ENCODE data around the gene AMDHD2. TPM values are rescaled to one million over a fixed set of nuclear protein-coding genes. Genes with fewer than 3 reads are reported as not detected.
A peak's percentile ranks its signal among the peaks of the same experiment; 100 is the strongest.

The AMDHD2 gene
- total RNA-seq, 1 experiment from 2014 or later: 67.2 TPM

GRCh38 chr16:2473446-2473926, 46.7 kb upstream of the AMDHD2 start:
- ChIA-PET CTCF (interaction anchor here (1.5 kb wide), 1 partner anchor 11 kb away, joined by 4 read pairs; no protein-coding TSS in a partner anchor), POLR2A (no interaction called here)
- Mint-ChIP-seq H3K27ac (ENCODE audit: unreplicated experiment) (no peak overlapping the region), H3K4me1 (ENCODE audit: low read depth, unreplicated experiment) (peaks cover 11% of the 10 kb centered on the region), H3K4me3 (ENCODE audit: unreplicated experiment) (peak overlapping the region; percentile 62), H3K36me3 (ENCODE audit: insufficient read depth, unreplicated experiment) (peaks cover 6% of the 10 kb centered on the region), H3K27me3 (ENCODE audit: insufficient read depth, unreplicated experiment) (no peaks in the 10 kb centered on the region), H3K9me3 (ENCODE audit: unreplicated experiment) (no peaks in the 10 kb centered on the region)
- peak overlapping the region; percentile 92 for H3K4me3 ChIP-seq (ENCODE audit: low read depth, low read length)
- TF ChIP-seq, protein P1, sequence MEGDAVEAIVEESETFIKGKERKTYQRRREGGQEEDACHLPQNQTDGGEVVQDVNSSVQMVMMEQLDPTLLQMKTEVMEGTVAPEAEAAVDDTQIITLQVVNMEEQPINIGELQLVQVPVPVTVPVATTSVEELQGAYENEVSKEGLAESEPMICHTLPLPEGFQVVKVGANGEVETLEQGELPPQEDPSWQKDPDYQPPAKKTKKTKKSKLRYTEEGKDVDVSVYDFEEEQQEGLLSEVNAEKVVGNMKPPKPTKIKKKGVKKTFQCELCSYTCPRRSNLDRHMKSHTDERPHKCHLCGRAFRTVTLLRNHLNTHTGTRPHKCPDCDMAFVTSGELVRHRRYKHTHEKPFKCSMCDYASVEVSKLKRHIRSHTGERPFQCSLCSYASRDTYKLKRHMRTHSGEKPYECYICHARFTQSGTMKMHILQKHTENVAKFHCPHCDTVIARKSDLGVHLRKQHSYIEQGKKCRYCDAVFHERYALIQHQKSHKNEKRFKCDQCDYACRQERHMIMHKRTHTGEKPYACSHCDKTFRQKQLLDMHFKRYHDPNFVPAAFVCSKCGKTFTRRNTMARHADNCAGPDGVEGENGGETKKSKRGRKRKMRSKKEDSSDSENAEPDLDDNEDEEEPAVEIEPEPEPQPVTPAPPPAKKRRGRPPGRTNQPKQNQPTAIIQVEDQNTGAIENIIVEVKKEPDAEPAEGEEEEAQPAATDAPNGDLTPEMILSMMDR (IDR thresholded peaks at IDR 0.05; ENCODE audit: insufficient read depth in 1 of 2, low read depth in 1 of 2, low read length in 1 of 2, severe bottlenecking in 1 of 2, unreplicated experiment in 1 of 2): no peak
- DNase-seq: peak; percentile 47 to 62
- no TSS peak for BruUV-seq (replicated peaks)
- H3K27me3 ChIP-seq (replicated peaks; ENCODE audit: control insufficient read depth, insufficient read depth, low read length): no peaks in the 10 kb centered on the region
- H3K36me3 ChIP-seq (ENCODE audit: control insufficient read depth, insufficient read depth, low read length): no peaks in the 10 kb centered on the region
- H3K4me1 ChIP-seq: peaks cover 38% of the 10 kb centered on the region
- no peaks in the 10 kb centered on the region for H3K9me3 ChIP-seq
- intact Hi-C loops (cut with micrococcal nuclease; ENCODE audit: unreplicated experiment): no loop called here

GRCh38 chr16:2473999-2474876, 45.9 kb upstream of the AMDHD2 start:
- ChIA-PET CTCF (interaction anchor here (0.5 to 1.7 kb wide), 6 partner anchors 11 to 322 kb away, joined by 3 to 8 read pairs (median 4); no protein-coding TSS in a partner anchor), POLR2A (interaction anchor here (1.3 kb wide), 1 partner anchor 14 kb away, joined by 4 read pairs; the partner anchor contains the start of gene TEDC2)
- peak in 1 of 2 experiments; percentile 44 for DNase-seq
- Mint-ChIP-seq H3K36me3 (ENCODE audit: insufficient read depth, unreplicated experiment) (peaks cover 6% of the 10 kb centered on the region), H3K4me3 (ENCODE audit: unreplicated experiment) (peak overlapping the region; percentile 73), H3K9me3 (ENCODE audit: unreplicated experiment) (no peaks in the 10 kb centered on the region), H3K27me3 (ENCODE audit: insufficient read depth, unreplicated experiment) (no peaks in the 10 kb centered on the region), H3K27ac (ENCODE audit: unreplicated experiment) (no peak overlapping the region), H3K4me1 (ENCODE audit: low read depth, unreplicated experiment) (peaks cover 11% of the 10 kb centered on the region)
- Histone ChIP-seq H3K9me3 (no peaks in the 10 kb centered on the region), H3K27me3 (replicated peaks; ENCODE audit: control insufficient read depth, insufficient read depth, low read length) (no peaks in the 10 kb centered on the region), H3K4me3 (ENCODE audit: low read depth, low read length) (peak overlapping the region; percentile 92), H3K4me1 (peaks cover 33% of the 10 kb centered on the region), H3K36me3 (ENCODE audit: control insufficient read depth, insufficient read depth, low read length) (no peaks in the 10 kb centered on the region)
- intact Hi-C loops (cut with micrococcal nuclease; ENCODE audit: unreplicated experiment): loop anchor here (2.0 kb wide), 1 partner anchor 27 kb away; no protein-coding TSS in a partner anchor
- TF ChIP-seq, protein P1 (IDR thresholded peaks at IDR 0.05; ENCODE audit: insufficient read depth in 1 of 2, low read depth in 1 of 2, low read length in 1 of 2, severe bottlenecking in 1 of 2, unreplicated experiment in 1 of 2): peak in 1 of 2 experiments; percentile 13
- BruUV-seq (replicated peaks): no TSS peak

- H3K9me3 Mint-ChIP-seq (ENCODE audit: unreplicated experiment): no peaks in the 10 kb centered on the region
- intact Hi-C loops (cut with micrococcal nuclease; ENCODE audit: unreplicated experiment): loop anchor here (2.0 kb wide), 1 partner anchor 26 kb away; no protein-coding TSS in a partner anchor
- POLR2A ChIA-PET: interaction anchor here (1.3 kb wide), 1 partner anchor 15 kb away, joined by 4 read pairs; the partner anchor contains the start of gene TEDC2
- no peaks in the 10 kb centered on the region for H3K9me3 ChIP-seq
- H3K27me3 Mint-ChIP-seq (ENCODE audit: insufficient read depth, unreplicated experiment): no peaks in the 10 kb centered on the region
- H3K4me1 ChIP-seq: peaks cover 27% of the 10 kb centered on the region
- peak; percentile 83 to 92 for DNase-seq
- H3K27ac Mint-ChIP-seq (ENCODE audit: unreplicated experiment): no peak within 1 kb of the TSS
- H3K36me3 ChIP-seq (ENCODE audit: control insufficient read depth, insufficient read depth, low read length): no peaks in the 10 kb centered on the region
- TF ChIP-seq, protein P1 (IDR thresholded peaks at IDR 0.05; ENCODE audit: insufficient read depth in 1 of 2, low read depth in 1 of 2, low read length in 1 of 2, severe bottlenecking in 1 of 2, unreplicated experiment in 1 of 2): no peak
- CTCF ChIA-PET: interaction anchor here (0.5 to 1.7 kb wide), 4 partner anchors 13 to 323 kb away, joined by 3 to 8 read pairs (median 4); no protein-coding TSS in a partner anchor
- peaks cover 12% of the 10 kb centered on the region for H3K36me3 Mint-ChIP-seq (ENCODE audit: insufficient read depth, unreplicated experiment)
- BruUV-seq (replicated peaks): no TSS peak
- peak within 1 kb of the TSS; percentile 92 for H3K4me3 ChIP-seq (ENCODE audit: low read depth, low read length)
- peak within 1 kb of the TSS; percentile 73 for H3K4me3 Mint-ChIP-seq (ENCODE audit: unreplicated experiment)
- H3K27me3 ChIP-seq (replicated peaks; ENCODE audit: control insufficient read depth, insufficient read depth, low read length): no peaks in the 10 kb centered on the region
- peaks cover 8% of the 10 kb centered on the region for H3K4me1 Mint-ChIP-seq (ENCODE audit: low read depth, unreplicated experiment)
These were observed 45.2 kb upstream of the AMDHD2 start, which contains the start of gene TBC1D24 for GRCh38 chr16:2474877-2475412. TBC1D24 (plus strand) TSS chr16:2475127; CDS start chr16:2496149, 21,022 bp downstream.

Data from Caco-2 (cell line).